ENCODE results near the gene EXOC3L4. TPM values are rescaled to one million over a fixed set of nuclear protein-coding genes. Genes with fewer than 3 reads are reported as not detected.

The EXOC3L4 gene
- total RNA-seq, 1 donor from 2014 or later = not detected

DNA sequence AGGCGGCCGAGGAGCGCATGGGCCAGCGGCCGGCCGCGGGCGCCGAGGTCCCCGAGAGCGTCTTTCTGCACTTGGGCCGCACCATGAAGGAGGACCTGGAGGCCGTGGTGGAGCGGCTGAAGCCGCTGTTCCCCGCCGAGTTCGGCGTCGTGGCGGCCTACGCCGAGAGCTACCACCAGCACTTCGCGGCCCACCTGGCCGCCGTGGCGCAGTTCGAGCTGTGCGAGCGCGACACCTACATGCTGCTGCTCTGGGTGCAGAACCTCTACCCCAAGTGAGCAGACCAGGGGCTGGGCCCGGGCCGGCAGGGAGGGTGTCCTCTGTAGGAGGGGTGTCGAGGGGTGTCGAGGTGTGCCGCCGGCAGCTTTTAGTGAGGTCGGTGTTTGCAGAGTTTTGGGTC lies 32.8 kb downstream of the EXOC3L4 start:
- Histone ChIP-seq H3K36me3 (ENCODE audit: control insufficient read depth, insufficient read depth, low read length) (no peaks in the 10 kb centered on the region), H3K4me3 (ENCODE audit: low read depth, low read length) (no peak overlapping the region), H3K27me3 (ENCODE audit: control insufficient read depth, insufficient read depth, low read length) (peaks cover 13% of the 10 kb centered on the region)
- FAIRE-seq (no peak), DNase-seq (ENCODE audit: low read depth) (no peak)
- TF ChIP-seq CTCF (IDR thresholded peaks at IDR 0.05; ENCODE audit: insufficient read depth, low read length, severe bottlenecking) = no peak

GRCh38 chr14:103127861-103128598 lies 33.5 kb downstream of the EXOC3L4 start:
- no peak overlapping the region for H3K4me3 ChIP-seq (ENCODE audit: low read depth, low read length)
- TF ChIP-seq CTCF (IDR thresholded peaks at IDR 0.05; ENCODE audit: insufficient read depth, low read length, severe bottlenecking) = no peak
- no peaks in the 10 kb centered on the region for H3K36me3 ChIP-seq (ENCODE audit: control insufficient read depth, insufficient read depth, low read length)
- DNase-seq (ENCODE audit: low read depth) (no peak), FAIRE-seq (no peak)
- peaks cover 11% of the 10 kb centered on the region for H3K27me3 ChIP-seq (ENCODE audit: control insufficient read depth, insufficient read depth, low read length)

GRCh38 chr14:103128631-103129300 lies 34.2 kb downstream of the EXOC3L4 start:
- peak; percentile 35 for DNase-seq (ENCODE audit: low read depth)
- peaks cover 11% of the 10 kb centered on the region for H3K27me3 ChIP-seq (ENCODE audit: control insufficient read depth, insufficient read depth, low read length)
- no peak for TF ChIP-seq CTCF (IDR thresholded peaks at IDR 0.05; ENCODE audit: insufficient read depth, low read length, severe bottlenecking)
- FAIRE-seq = no peak
- no peaks in the 10 kb centered on the region for H3K36me3 ChIP-seq (ENCODE audit: control insufficient read depth, insufficient read depth, low read length)
- H3K4me3 ChIP-seq (ENCODE audit: low read depth, low read length) = no peak overlapping the region

DNA sequence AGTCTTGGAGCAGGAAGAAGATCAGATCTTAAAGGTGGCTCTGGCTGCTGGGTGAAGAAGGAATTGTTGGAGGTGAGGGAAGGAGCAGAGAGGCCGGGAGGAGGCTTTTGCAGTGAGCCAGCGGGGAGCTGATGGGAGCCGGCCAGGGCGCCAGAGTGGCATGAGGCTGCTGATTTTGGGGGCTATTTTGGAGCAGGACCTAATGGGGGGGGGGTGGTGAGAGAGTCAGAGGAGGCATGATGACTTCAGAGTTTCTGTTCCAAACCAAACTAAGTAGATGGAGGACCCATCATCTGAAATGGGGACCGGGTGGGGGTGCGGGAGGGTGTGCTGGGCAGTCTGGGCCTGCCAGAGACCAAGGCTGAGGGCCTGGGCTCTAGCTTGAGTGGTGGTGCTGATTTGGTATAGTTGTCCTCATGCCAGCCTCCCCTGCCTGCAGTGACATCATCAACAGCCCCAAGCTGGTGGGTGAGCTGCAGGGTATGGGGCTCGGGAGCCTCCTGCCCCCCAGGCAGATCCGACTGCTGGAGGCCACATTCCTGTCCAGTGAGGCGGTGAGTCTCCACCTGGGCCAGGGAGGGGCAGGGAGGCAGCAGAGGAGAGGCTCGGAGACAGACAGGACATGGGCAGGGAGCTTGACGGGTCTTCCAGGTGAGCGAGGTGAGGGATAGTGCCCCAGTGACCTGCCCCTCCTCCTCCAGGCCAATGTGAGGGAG lies 34.9 kb downstream of the EXOC3L4 start:
- Histone ChIP-seq H3K27me3 (ENCODE audit: control insufficient read depth, insufficient read depth, low read length) (peaks cover 5% of the 10 kb centered on the region), H3K36me3 (ENCODE audit: control insufficient read depth, insufficient read depth, low read length) (no peaks in the 10 kb centered on the region), H3K4me3 (ENCODE audit: low read depth, low read length) (no peak overlapping the region)
- no peak for FAIRE-seq
- no peak for DNase-seq (ENCODE audit: low read depth)
- TF ChIP-seq CTCF (IDR thresholded peaks at IDR 0.05; ENCODE audit: insufficient read depth, low read length, severe bottlenecking) = no peak

DNA sequence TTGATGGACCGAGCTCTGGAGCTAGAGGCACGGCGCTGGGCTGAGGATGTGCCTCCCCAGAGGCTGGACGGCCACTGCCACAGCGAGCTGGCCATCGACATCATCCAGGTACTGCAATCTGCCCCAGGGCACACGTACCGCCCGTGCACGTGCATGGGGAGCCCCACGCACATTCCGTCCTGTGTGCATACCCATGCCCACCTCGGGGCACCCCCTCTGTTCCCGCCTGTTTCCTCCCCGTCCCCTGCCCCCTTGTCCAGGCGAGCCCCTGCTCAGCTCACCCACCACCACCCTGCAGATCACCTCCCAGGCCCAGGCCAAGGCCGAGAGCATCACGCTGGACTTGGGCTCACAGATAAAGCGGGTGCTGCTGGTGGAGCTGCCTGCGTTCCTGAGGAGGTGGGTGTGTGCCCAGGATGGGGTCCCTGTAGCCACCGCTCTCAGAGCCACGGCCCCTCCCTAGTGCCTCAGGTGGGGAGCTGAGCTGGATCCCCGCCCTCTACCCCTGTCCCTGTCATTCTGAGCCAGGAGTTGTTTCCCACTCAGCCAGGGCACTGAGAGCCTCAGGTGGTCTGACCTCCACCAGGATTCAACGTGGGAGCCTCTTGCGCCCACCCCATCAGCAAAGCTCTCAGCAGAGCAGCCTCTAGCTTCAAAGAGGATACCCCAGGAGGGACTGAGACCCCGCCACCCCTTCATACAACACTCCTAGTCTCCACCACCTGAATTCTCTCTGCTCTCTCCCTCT lies 35.7 kb downstream of the EXOC3L4 start:
- Histone ChIP-seq H3K27me3 (ENCODE audit: control insufficient read depth, insufficient read depth, low read length) (peaks cover 2% of the 10 kb centered on the region), H3K36me3 (ENCODE audit: control insufficient read depth, insufficient read depth, low read length) (no peaks in the 10 kb centered on the region), H3K4me3 (ENCODE audit: low read depth, low read length) (no peak overlapping the region)
- TF ChIP-seq CTCF (IDR thresholded peaks at IDR 0.05; ENCODE audit: insufficient read depth, low read length, severe bottlenecking) = no peak
- FAIRE-seq (no peak), DNase-seq (ENCODE audit: low read depth) (no peak)
